Measurements from ENCODE around the gene PIP5K1A. TPM values are rescaled to one million over a fixed set of nuclear protein-coding genes. Genes with fewer than 3 reads are reported as not detected.
"Not testable (repeated sequence)": the region's sequence is repeated elsewhere in the genome, so short reads cannot be mapped to it uniquely, and the experiment has no call there.

Gene PIP5K1A
- total RNA-seq, 2 experiments from 2014 or later, result 41.7 to 44.7 TPM

- Mint-ChIP-seq H3K27me3 (peaks cover 4% of the 10 kb centered on the region), H3K9me3 (no peaks in the 10 kb centered on the region), H3K4me3 (peak overlapping the region; percentile 50), H3K27ac (no peak overlapping the region), H3K36me3 (ENCODE audit: low read depth) (peaks cover 15% of the 10 kb centered on the region), H3K4me1 (ENCODE audit: low read depth) (peaks cover 40% of the 10 kb centered on the region)
- Histone ChIP-seq H3K4me3 (ENCODE audit: low read length) (no peak overlapping the region), H3K27me3 (ENCODE audit: control insufficient read depth in 1 of 2, insufficient read depth in 2 of 2, low read length in 2 of 2) (no peaks in the 10 kb centered on the region), H3K36me3 (ENCODE audit: insufficient read depth, low read length) (no peaks in the 10 kb centered on the region), H3K9me3 (ENCODE audit: control insufficient read depth in 1 of 2, insufficient read depth in 1 of 2, low read length in 2 of 2) (no peaks in the 10 kb centered on the region), H3K27ac (ENCODE audit: low read depth in 1 of 2, low read length in 2 of 2) (no peak overlapping the region), H3K4me1 (ENCODE audit: insufficient read depth, low read length) (peaks cover 29% of the 10 kb centered on the region)
- ChIA-PET CTCF (interaction anchor here (0.7 kb wide), 1 partner anchor 58 kb away, joined by 4 read pairs; no protein-coding TSS in a partner anchor), POLR2A (no interaction called here)
- intact Hi-C loops (cut with DNase I, micrococcal nuclease), result loop anchor here in 1 of 2 experiments (10.0 kb wide), 1 partner anchor 151 kb away; the partner anchor contains the start of gene RFX5
- no peak for DNase-seq
- ATAC-seq (ENCODE audit: poor library complexity), result no peak
- TF ChIP-seq CTCF (IDR thresholded peaks at IDR 0.05), result no peak
These were observed 4.5 kb upstream of the PIP5K1A start for GRCh38 chr1:151193856-151194255.

GRCh38 chr1:151194894-151195594 lies 3.3 kb upstream of the PIP5K1A start:
- H3K4me1 Mint-ChIP-seq (ENCODE audit: low read depth), result peaks cover 40% of the 10 kb centered on the region

GRCh38 chr1:151196292-151196800 lies 2.0 kb upstream of the PIP5K1A start:
- H3K27me3 ChIP-seq (ENCODE audit: control insufficient read depth in 1 of 2, insufficient read depth in 2 of 2, low read length in 2 of 2), result no peaks in the 10 kb centered on the region
- ATAC-seq (ENCODE audit: poor library complexity) (peak; percentile 21), DNase-seq (peak in 12 of 14 experiments; percentile 18 to 86 (median 46))
- ChIA-PET CTCF (interaction anchor here (0.7 to 1.4 kb wide), 6 partner anchors 56 to 190 kb away, joined by 3 to 4 read pairs (median 4); partner anchors contain the start of gene PSMD4), POLR2A (no interaction called here)
- Mint-ChIP-seq H3K4me3 (peak overlapping the region; percentile 81), H3K9me3 (no peaks in the 10 kb centered on the region), H3K27ac (peak overlapping the region; percentile 77), H3K4me1 (ENCODE audit: low read depth) (peaks cover 41% of the 10 kb centered on the region), H3K27me3 (peaks cover 4% of the 10 kb centered on the region), H3K36me3 (ENCODE audit: low read depth) (peaks cover 24% of the 10 kb centered on the region)
- H3K36me3 ChIP-seq (ENCODE audit: insufficient read depth, low read length), result no peaks in the 10 kb centered on the region
- H3K4me3 ChIP-seq (ENCODE audit: low read length), result no peak overlapping the region
- H3K27ac ChIP-seq (ENCODE audit: low read depth in 1 of 2, low read length in 2 of 2), result no peak overlapping the region
- H3K4me1 ChIP-seq (ENCODE audit: insufficient read depth, low read length), result peaks cover 34% of the 10 kb centered on the region
- TF ChIP-seq CTCF (IDR thresholded peaks at IDR 0.05), result peak; percentile 69
- intact Hi-C loops (cut with DNase I, micrococcal nuclease), result loop anchor here (1.0 to 10.0 kb wide), 3 partner anchors 55 to 148 kb away; partner anchors contain the start of gene RFX5 (in 1 of the 2)
- no peaks in the 10 kb centered on the region for H3K9me3 ChIP-seq (ENCODE audit: control insufficient read depth in 1 of 2, insufficient read depth in 1 of 2, low read length in 2 of 2)

More at GRCh38 chr1:151194894-151195594, 3.3 kb upstream of the PIP5K1A start:
- H3K27me3 ChIP-seq (ENCODE audit: control insufficient read depth in 1 of 2, insufficient read depth in 2 of 2, low read length in 2 of 2); H3K9me3 ChIP-seq (ENCODE audit: control insufficient read depth in 1 of 2, insufficient read depth in 1 of 2, low read length in 2 of 2); H3K27me3 Mint-ChIP-seq; H3K9me3 Mint-ChIP-seq; H3K36me3 ChIP-seq (ENCODE audit: insufficient read depth, low read length); H3K4me3 ChIP-seq (ENCODE audit: low read length); H3K4me3 Mint-ChIP-seq; H3K27ac Mint-ChIP-seq; ATAC-seq (ENCODE audit: poor library complexity); H3K27ac ChIP-seq (ENCODE audit: low read depth in 1 of 2, low read length in 2 of 2); DNase-seq: not testable (repeated sequence)
- peaks cover 20% of the 10 kb centered on the region for H3K36me3 Mint-ChIP-seq (ENCODE audit: low read depth)
- intact Hi-C loops (cut with DNase I, micrococcal nuclease), result loop anchor here in 1 of 2 experiments (10.0 kb wide), 1 partner anchor 150 kb away; the partner anchor contains the start of gene RFX5
- ChIA-PET CTCF (interaction anchor here (0.7 to 1.0 kb wide), 3 partner anchors 57 to 750 kb away, joined by 3 to 6 read pairs (median 5); no protein-coding TSS in a partner anchor), POLR2A (interaction anchor here (0.6 kb wide), 1 partner anchor 431 kb away, joined by 3 read pairs; no protein-coding TSS in a partner anchor)
- peaks cover 33% of the 10 kb centered on the region for H3K4me1 ChIP-seq (ENCODE audit: insufficient read depth, low read length)

Data from CD4-positive, alpha-beta T cell (primary cell).